ENCODE results near the gene CELA2B.
"Not testable (repeated sequence)": the region's sequence is repeated elsewhere in the genome, so short reads cannot be mapped to it uniquely, and the experiment has no call there.

Gene CELA2B

GRCh38 chr1:15472587-15472986 lies 3.3 kb upstream of the CELA2B start:
- no peak overlapping the region for H3K4me3 ChIP-seq (ENCODE audit: low read depth, low read length)
- no peak for TF ChIP-seq CTCF (IDR thresholded peaks at IDR 0.05; ENCODE audit: insufficient read depth, low read depth, low read length, missing control alignments)
- DNase-seq (ENCODE audit: low read depth), result no peak

- no peak overlapping the region for H3K4me3 ChIP-seq (ENCODE audit: low read depth, low read length)
- TF ChIP-seq CTCF (IDR thresholded peaks at IDR 0.05; ENCODE audit: insufficient read depth, low read depth, low read length, missing control alignments), result no peak
Observed at GRCh38 chr1:15476927-15477326, 1.0 kb downstream of the CELA2B start.

GRCh38 chr1:15477646-15478212 lies 1.8 kb downstream of the CELA2B start:
- no peak for TF ChIP-seq CTCF (IDR thresholded peaks at IDR 0.05; ENCODE audit: insufficient read depth, low read depth, low read length, missing control alignments)
- DNase-seq (ENCODE audit: low read depth), result no peak

More at GRCh38 chr1:15476927-15477326, 1.0 kb downstream of the CELA2B start:
- DNase-seq (ENCODE audit: low read depth), result no peak

GRCh38 chr1:15479654-15480347 lies 3.9 kb downstream of the CELA2B start:
- TF ChIP-seq CTCF (IDR thresholded peaks at IDR 0.05; ENCODE audit: insufficient read depth, low read depth, low read length, missing control alignments), result no peak
- DNase-seq (ENCODE audit: low read depth), result no peak
- H3K4me3 ChIP-seq (ENCODE audit: low read depth, low read length), result no peak overlapping the region

More at GRCh38 chr1:15477646-15478212, 1.8 kb downstream of the CELA2B start:
- no peak overlapping the region for H3K4me3 ChIP-seq (ENCODE audit: low read depth, low read length)

- DNase-seq (ENCODE audit: low read depth); H3K4me3 ChIP-seq (ENCODE audit: low read depth, low read length): not testable (repeated sequence)
Observed at GRCh38 chr1:15482455-15482854, 6.6 kb downstream of the CELA2B start.

- H3K4me3 ChIP-seq (ENCODE audit: low read depth, low read length); DNase-seq (ENCODE audit: low read depth): not testable (repeated sequence)
Observed at GRCh38 chr1:15482983-15483543, 7.2 kb downstream of the CELA2B start.

GRCh38 chr1:15483971-15484370 lies 8.1 kb downstream of the CELA2B start:
- no peak for DNase-seq (ENCODE audit: low read depth)

GRCh38 chr1:15484443-15484842 lies 8.5 kb downstream of the CELA2B start:
- not testable (repeated sequence) for H3K4me3 ChIP-seq (ENCODE audit: low read depth, low read length); DNase-seq (ENCODE audit: low read depth)

More at GRCh38 chr1:15483971-15484370, 8.1 kb downstream of the CELA2B start:
- no peak overlapping the region for H3K4me3 ChIP-seq (ENCODE audit: low read depth, low read length)
- no peak for TF ChIP-seq CTCF (IDR thresholded peaks at IDR 0.05; ENCODE audit: insufficient read depth, low read depth, low read length, missing control alignments)
